Natural killer cell (primary cell): ENCODE results near the gene MEI4. TPM values are rescaled to one million over a fixed set of nuclear protein-coding genes. Genes with fewer than 3 reads are reported as not detected.
"Not testable (repeated sequence)": the region's sequence is repeated elsewhere in the genome, so short reads cannot be mapped to it uniquely, and the experiment has no call there.

Source experiments
- ATAC-seq, 3 donors: fragments of 150-1000 bp in 2 of 3; fragments of 200-7000 bp in 1 of 3; cut with Tn5 transposase; 1 replicate in 1 of 3; 2 replicates in 2 of 3; pipeline ENCODE4 v1.10.0; 2021; ENCODE audit warnings: mild to moderate bottlenecking in 2 of 3, moderate library complexity in 2 of 3
- DNase-seq, 2 donors: peaks; one replicate each; pipeline versions ENCODE4 v3.0.0 to v3.0.0-alpha.2; 2013 to 2021; ENCODE audit warnings: mixed read lengths in 1 of 2
- H3K27ac ChIP-seq: one replicate; pipeline ENCODE4 v1.5.1; 2013; ENCODE audit warnings: mild to moderate bottlenecking, low read length
- H3K27me3 ChIP-seq: one replicate; pipeline ENCODE4 v1.6.1; 2013; ENCODE audit warnings: low read length; ENCODE audit not compliant: control insufficient read depth, insufficient read depth
- H3K36me3 ChIP-seq: one replicate; pipeline ENCODE4 v1.6.1; 2013; ENCODE audit warnings: low read length; ENCODE audit not compliant: control insufficient read depth, insufficient read depth
- H3K4me1 ChIP-seq: one replicate; pipeline ENCODE4 v1.6.1; 2013; ENCODE audit warnings: low read length; ENCODE audit not compliant: control insufficient read depth, insufficient read depth
- H3K4me3 ChIP-seq: one replicate; pipeline ENCODE4 v1.5.1; 2013; ENCODE audit warnings: low read length
- H3K9me3 ChIP-seq: one replicate; pipeline ENCODE4 v1.6.1; 2013; ENCODE audit warnings: low read length; ENCODE audit not compliant: control insufficient read depth, insufficient read depth
- H3K27ac Mint-ChIP-seq, 2 donors: one replicate each; pipeline ENCODE4 v1.8.0; 2022; ENCODE audit warnings: mild to moderate bottlenecking in 2 of 2, mixed read lengths in 2 of 2, moderate library complexity in 1 of 2
- H3K27me3 Mint-ChIP-seq, 2 donors: one replicate each; pipeline ENCODE4 v1.8.0; 2022; ENCODE audit warnings: low read depth in 2 of 2, mixed read lengths in 2 of 2
- H3K36me3 Mint-ChIP-seq: one replicate; pipeline ENCODE4 v1.8.0; 2022; ENCODE audit warnings: mixed read lengths
- H3K4me1 Mint-ChIP-seq, 2 donors: one replicate each; pipeline ENCODE4 v1.8.0; 2022; ENCODE audit warnings: mixed read lengths in 2 of 2
- H3K4me3 Mint-ChIP-seq: one replicate; pipeline ENCODE4 v1.8.0; 2022; ENCODE audit warnings: mild to moderate bottlenecking, moderate library complexity, mixed read lengths
- H3K9me3 Mint-ChIP-seq, 2 donors: one replicate each; pipeline ENCODE4 v1.8.0; 2022; ENCODE audit warnings: mixed read lengths in 2 of 2
- CTCF ChIP-seq: fragments of 200-600 bp; IDR thresholded peaks from one replicate; pipeline ENCODE4 v1.8.0; 2022; ENCODE audit warnings: antibody characterized with exemption
- WGBS: methylation state at CpG from one replicate; pipeline ENCODE4 v1.1.7; 2013; ENCODE audit warnings: missing lambda C conversion rate; ENCODE audit not compliant: insufficient coverage; 5-methylcytosine and 5-hydroxymethylcytosine counted together
- intact Hi-C: fragments of 100-400 bp; cut with micrococcal nuclease; formaldehyde crosslinking; loops from one replicate; pipeline ENCODE4 v1.14.2; 2022
- total RNA-seq, 4 donors: library from RNA; stranded (reverse); fragments of 120-200 nt in 1 of 4; gene quantifications; one replicate each; pipeline versions ENCODE4 v1.2.3 to v1.2.4, GENCODE V29; 2013 to 2022

The MEI4 gene
- total RNA-seq, 3 donors from 2014 or later (not counting 1 experiment from before 2014, with no cell fraction given), result not detected

- ATAC-seq, result no peak
- 83% methylated on average over 2 of the region's 2 CpGs for WGBS
- Mint-ChIP-seq H3K36me3 (peaks cover 11% of the 10 kb centered on the region), H3K4me1 (no peaks in the 10 kb centered on the region), H3K9me3 (peaks cover 13 to 38% of the 10 kb centered on the region in 2 donors), H3K4me3 (no peak overlapping the region), H3K27ac (no peak overlapping the region), H3K27me3 (no peaks in the 10 kb centered on the region)
- no peak overlapping the region for H3K27ac ChIP-seq
- no peak for DNase-seq
- H3K36me3 ChIP-seq, result no peaks in the 10 kb centered on the region
- no peaks in the 10 kb centered on the region for H3K27me3 ChIP-seq
- peaks cover 20% of the 10 kb centered on the region for H3K9me3 ChIP-seq
- intact Hi-C loops, result no loop called here
- TF ChIP-seq CTCF, result no peak
- no peaks in the 10 kb centered on the region for H3K4me1 ChIP-seq
- H3K4me3 ChIP-seq, result no peak overlapping the region
These were observed 54.8 kb downstream of the MEI4 start for GRCh38 chr6:77707603-77708002.

GRCh38 chr6:77715588-77715987 lies 62.7 kb downstream of the MEI4 start:
- TF ChIP-seq CTCF, result no peak
- Mint-ChIP-seq H3K36me3 (no peaks in the 10 kb centered on the region), H3K27me3 (no peaks in the 10 kb centered on the region), H3K4me1 (no peaks in the 10 kb centered on the region), H3K27ac (no peak overlapping the region), H3K4me3 (no peak overlapping the region), H3K9me3 (peaks cover 10 to 24% of the 10 kb centered on the region in 2 donors)
- H3K27me3 ChIP-seq, result no peaks in the 10 kb centered on the region
- intact Hi-C loops, result no loop called here
- H3K4me3 ChIP-seq, result no peak overlapping the region
- H3K4me1 ChIP-seq, result no peaks in the 10 kb centered on the region
- DNase-seq (no peak), ATAC-seq (no peak)
- WGBS, result 78% methylated on average over 4 of the region's 6 CpGs
- H3K36me3 ChIP-seq, result no peaks in the 10 kb centered on the region
- no peak overlapping the region for H3K27ac ChIP-seq
- H3K9me3 ChIP-seq, result no peaks in the 10 kb centered on the region

GRCh38 chr6:77716311-77716710 lies 63.5 kb downstream of the MEI4 start:
- Mint-ChIP-seq H3K36me3 (no peaks in the 10 kb centered on the region), H3K27ac (no peak overlapping the region), H3K9me3 (peaks cover 10 to 20% of the 10 kb centered on the region in 2 donors), H3K27me3 (no peaks in the 10 kb centered on the region), H3K4me3 (no peak overlapping the region), H3K4me1 (no peaks in the 10 kb centered on the region)
- WGBS, result 71% methylated on average over 1 of the region's 1 CpG
- no peak overlapping the region for H3K27ac ChIP-seq
- no peak for ATAC-seq
- DNase-seq, result no peak
- no peak overlapping the region for H3K4me3 ChIP-seq
- TF ChIP-seq CTCF, result no peak
- no peaks in the 10 kb centered on the region for H3K36me3 ChIP-seq
- H3K4me1 ChIP-seq, result no peaks in the 10 kb centered on the region
- no peaks in the 10 kb centered on the region for H3K27me3 ChIP-seq
- intact Hi-C loops, result no loop called here
- no peaks in the 10 kb centered on the region for H3K9me3 ChIP-seq

- H3K4me3 ChIP-seq, H3K27me3 Mint-ChIP-seq, H3K27ac ChIP-seq, H3K4me1 ChIP-seq, H3K4me3 Mint-ChIP-seq, H3K9me3 ChIP-seq, H3K4me1 Mint-ChIP-seq, DNase-seq, H3K27me3 ChIP-seq, intact Hi-C loops, H3K27ac Mint-ChIP-seq, H3K36me3 ChIP-seq, H3K36me3 Mint-ChIP-seq, ATAC-seq: not testable (repeated sequence)
- peaks cover 23 to 32% of the 10 kb centered on the region in 2 donors for H3K9me3 Mint-ChIP-seq
- WGBS, result 94% methylated on average over 13 of the region's 13 CpGs
These were observed 83.2 kb downstream of the MEI4 start for GRCh38 chr6:77736010-77736409.
